Renal cortex interstitium (tissue), 11 donors: ENCODE results near the gene CDPF1. TPM values are rescaled to one million over a fixed set of nuclear protein-coding genes. Genes with fewer than 3 reads are reported as not detected.
A peak's percentile ranks its signal among the peaks of the same experiment; 100 is the strongest.

ENCODE experiments used
- DNase-seq, 11 donors: peaks; one replicate each; pipeline ENCODE4 v3.0.0-alpha.2; 2013; ENCODE audit warnings: low read depth in 9 of 11, low spot score in 4 of 11; ENCODE audit errors: extremely low read depth in 1 of 11
- polyA plus RNA-seq, 3 donors: library from polyadenylated mRNA; unstranded; fragments of 120-200 nt; gene quantifications; one replicate each; pipeline ENCODE4 v1.2.1, GENCODE V29; 2013; ENCODE audit not compliant: insufficient read length in 3 of 3

CDPF1 gene
- polyA plus RNA-seq, 3 donors: 12.6 to 14.2 (median 13.1) TPM

DNA sequence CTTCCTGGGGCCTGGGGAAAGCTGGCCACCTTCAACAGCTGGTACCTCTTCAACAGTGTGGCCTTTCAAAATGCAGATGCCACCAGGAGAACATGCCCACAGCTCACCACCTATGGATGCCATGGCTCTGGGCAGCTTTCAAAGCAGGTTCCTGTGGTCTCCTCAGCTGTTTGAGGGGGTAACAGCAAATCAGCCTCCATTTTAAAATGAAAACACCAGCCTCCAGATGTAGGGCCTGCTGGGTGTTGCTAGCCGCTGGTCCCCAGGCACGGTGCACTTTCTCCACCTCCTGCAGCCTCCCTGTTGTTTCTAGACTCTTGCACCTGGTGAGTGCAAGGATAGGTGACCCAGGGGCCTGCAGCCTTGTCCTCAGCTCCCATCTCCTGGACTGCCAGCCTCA, 10.0 kb downstream of the CDPF1 start:
- DNase-seq: no peak

DNA sequence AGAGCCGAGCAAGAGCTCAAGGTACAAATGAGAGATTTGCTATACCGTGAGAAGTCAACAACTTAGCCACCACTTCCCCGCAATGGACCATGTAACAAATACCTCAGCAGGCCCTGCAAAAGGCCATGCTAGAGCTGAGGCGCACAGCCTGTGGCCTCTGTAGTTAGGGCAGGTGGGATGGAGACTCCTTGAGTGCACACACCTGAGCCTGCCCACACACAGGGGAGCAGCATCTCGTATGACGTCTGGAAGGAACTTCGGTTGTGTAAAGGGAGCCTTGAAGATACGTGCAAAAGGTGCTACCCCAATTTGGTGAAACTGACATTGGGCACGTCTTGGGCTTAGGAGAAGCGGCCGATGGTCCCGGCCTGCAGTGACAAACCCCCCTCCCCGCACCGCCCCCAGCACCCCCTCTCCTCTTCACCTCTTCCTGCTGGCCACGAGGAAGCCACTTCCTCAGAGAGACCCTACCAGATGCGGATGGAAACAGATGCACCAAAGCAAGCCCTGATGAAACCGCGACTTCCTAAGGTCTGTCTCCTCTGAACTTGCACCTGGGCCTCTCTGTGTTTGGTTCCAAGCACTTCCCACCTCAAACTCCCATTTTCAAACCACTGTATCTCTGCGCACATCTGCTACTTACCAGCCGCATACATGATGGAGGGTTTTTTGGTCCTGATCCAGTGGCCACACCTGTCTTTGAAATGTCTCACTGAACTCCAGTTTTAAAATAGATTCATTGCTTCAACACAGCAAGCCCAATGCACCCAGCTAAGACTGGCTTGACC, 10.6 kb downstream of the CDPF1 start:
- no peak for DNase-seq

DNA sequence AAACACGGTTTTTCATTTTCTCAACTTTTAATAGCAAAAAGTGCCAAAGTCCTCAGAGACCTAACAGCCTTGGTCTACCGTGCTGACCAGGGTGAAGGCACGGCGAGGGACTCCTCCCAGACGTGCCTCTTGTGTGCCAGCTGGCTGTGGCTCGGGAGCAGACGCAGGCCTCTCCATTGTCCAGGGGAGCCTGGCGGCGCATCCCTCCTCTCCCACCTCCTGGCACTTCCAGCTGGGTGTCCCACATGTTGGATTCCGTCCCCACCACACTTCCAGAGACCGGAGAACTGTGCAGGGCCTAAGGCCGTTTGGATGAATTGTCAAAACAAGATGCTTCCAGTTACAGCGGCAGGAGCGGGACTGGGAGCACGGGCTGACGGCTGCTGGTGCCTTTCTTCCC, 11.6 kb downstream of the CDPF1 start:
- DNase-seq: no peak

DNA sequence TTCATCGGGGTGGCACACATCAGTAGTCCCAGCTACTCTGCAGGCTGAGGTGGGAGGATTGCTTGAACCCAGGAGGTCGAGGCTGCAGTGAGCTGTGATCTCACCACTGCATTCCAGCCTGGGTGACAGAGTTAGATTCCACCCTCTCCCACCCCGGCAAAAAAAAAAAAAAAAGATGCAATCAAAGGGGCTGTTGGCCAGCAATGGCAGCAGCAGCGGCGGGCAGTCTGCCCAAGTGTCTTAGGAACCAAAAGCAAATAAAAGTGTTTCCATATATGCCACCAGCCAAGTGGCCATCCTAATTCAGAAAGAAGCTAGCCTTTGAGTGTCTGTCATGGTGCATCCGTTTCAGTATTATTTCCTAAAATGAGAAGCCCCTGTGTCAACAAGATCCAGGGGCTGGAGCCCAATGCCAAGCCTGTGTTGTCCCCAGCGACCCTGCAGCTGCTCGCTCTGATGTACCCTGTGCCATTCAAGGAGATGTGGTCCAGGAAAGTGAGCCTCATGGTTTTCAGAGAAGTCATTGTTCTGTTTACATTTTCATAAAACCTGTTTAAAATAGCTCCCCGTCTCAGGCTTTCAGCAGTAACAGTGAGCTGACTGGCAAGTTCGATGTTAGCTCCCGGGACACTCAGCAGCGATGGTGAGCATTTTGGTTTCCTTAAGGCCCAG, 12.5 kb downstream of the CDPF1 start:
- no peak for DNase-seq

DNA sequence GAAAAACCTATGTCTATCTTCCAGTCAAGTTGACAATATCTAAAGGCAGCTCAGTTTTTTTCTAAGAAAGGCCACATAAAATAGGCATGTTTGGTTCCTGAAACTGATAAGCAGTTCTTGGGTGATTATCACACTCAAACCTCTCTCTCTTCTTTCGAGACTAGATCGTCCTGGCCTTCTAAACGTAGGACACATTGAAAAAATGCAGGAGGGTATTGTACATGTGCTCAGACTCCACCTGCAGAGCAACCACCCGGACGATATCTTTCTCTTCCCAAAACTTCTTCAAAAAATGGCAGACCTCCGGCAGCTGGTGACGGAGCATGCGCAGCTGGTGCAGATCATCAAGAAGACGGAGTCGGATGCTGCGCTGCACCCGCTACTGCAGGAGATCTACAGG, 15.1 kb downstream of the CDPF1 start:
- no peak for DNase-seq

DNA sequence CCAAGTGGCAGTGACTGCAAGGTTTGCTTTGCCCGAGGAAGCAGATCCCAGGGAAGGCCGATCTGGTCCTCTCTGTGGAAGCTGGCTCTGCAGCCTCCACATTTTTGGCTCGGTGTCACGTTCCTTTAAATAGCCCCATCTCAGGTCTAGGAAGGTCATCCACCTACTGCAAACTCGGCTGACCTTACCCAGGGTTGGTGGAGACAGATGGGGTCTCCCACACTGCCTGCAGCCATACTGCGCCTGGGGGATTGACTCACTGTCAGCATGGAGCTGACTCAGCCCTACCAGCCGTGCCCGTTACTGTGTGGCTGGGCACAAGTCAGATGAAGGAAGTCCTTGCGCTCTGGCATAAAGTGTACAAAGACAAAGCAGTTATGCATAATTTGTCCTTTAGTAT, 16.9 kb downstream of the CDPF1 start:
- no peak for DNase-seq

DNA sequence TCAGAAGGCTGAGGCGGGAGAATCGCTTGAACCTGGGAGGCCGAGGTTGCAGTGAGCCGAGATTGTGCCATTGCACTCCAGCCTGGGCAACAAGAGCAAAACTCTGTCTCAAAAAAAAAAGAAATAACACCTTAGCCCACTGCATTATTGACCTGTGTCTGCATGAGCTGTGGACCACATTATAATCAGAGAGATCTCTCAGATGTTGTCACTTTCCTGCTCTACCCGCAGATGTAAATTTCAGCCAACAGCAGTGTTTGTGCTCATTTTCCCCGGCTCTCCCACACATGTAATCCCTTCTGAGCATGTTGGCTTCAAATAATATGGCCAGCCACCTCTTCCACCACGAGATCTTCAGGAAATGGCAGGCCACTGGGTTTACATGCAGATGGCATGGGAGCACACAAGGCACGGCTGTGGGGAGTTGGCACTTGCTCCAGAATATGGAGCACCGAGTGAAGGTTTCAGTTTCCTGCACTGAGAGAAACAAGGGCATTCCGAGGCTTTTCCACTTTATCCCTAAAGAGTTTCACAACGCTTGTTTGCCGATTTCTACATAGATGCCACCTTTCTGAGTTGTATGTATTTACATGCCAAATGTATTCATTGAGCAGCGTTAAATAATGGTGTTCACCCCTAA, 19.7 kb downstream of the CDPF1 start:
- DNase-seq: no peak

DNA sequence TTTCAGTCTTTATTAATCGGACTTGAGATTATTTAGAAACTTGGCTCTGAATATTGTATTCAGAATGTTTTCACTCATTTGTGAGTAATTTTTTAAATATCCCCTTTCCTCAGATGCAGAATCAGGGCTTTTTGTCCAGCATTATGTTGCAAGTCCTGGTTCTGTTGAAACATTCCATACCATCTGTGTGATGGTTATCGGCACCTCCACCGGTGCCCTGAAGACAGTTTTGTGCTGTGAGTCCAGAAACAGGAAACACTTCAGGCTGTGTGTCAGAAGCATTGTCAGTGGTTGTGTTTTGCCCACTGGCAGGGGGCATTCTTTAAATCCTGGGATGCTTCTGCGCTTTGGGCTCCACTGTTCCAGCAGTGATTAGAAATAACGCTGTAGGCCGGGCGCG, 20.4 kb downstream of the CDPF1 start:
- no peak for DNase-seq

DNA sequence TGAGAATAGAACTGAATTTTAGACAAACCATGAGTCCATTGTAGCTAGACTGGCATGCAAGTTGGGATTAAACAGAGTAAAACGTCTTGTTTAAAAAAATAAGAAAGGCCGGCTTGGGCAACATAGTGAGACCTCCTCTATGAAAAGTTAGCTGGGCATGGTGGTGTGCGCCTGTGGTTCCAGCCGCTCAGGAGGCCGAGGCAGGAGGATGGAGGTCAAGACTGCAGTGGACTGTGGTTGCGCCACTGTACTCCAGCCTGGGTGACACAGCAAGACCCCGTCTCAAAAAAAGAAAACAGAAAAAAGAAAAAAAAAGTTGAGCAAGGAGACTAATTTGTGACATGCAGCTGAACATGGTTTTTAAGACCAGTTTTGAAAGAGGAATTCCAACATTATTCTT, 23.5 kb downstream of the CDPF1 start:
- DNase-seq: no peak

DNA sequence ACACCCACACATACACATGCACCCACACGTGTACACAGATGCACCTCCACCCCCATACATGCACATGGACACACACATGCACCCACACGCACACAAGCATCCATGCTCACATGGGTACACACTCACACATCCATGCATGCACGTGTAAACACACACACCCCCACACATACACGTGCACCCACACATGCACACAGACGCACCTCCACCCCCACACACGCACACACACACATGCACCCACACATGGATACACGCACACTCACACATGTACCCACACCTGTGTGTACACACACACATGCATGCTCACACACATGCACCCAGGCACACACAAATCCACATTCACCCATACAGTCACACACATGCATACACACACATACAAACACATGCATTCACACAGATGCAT, 24.5 kb downstream of the CDPF1 start:
- DNase-seq: no peak

DNA sequence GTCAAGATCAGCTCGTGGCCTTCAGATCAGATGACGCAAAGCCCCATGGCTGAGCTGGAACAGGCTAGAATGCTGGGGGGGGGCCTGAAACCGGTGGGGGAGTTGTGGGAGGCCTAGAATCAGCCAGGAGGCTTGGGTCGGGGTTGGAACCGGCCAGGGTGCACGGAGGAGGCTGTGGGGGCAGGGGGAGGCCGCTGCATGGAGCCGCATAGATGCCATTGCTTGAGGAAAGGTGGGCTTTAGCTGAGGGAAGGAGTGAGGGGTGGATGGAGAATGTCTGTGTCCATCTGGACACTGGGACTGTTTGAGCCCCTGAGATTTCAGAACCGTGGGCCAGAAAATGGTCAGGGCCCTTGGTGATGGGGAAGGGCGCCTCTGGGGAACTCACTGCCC, 25.2 kb downstream of the CDPF1 start:
- DNase-seq: peak in 1 of 11 donors; percentile 26

DNA sequence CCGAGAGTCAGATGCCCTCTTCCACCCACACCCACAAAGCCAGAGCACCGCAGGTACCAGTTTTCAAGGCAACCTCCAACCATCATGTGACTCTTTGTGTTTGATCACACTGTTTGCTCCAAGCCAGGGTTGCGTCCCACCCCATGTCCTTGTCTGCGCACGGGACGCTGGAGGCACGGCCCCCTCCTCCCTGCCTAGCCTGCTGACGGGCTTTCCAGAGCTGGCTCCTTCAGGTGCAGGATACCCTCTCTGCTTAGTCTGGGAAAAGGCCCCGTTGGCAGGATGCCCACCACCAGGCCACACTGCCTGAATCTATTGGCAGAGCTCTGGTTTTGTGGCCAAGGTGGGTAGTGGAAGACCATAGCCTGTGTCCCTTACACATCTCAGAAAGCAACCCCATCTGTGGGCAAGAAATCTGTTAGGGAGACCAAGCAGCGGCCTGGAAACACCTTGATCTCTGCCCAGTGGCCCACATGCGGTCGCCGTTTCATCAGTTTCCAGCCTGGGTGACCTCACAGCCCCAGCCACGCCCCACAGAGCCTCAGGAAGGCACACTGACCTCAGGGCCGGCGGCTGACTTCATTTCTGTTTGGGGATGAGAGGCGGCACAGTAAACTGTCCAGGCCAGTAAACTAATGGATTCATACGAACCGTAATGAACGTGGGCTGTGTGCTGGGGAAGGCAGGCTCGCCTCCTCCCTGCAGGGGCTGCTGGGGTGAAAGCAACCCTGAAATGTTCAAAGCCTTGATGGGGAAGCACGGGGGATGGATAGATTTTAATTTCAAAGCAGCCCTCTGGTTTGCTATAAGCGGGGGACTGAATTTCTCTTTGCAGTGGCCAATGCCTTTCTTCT, 25.8 kb downstream of the CDPF1 start:
- no peak for DNase-seq

DNA sequence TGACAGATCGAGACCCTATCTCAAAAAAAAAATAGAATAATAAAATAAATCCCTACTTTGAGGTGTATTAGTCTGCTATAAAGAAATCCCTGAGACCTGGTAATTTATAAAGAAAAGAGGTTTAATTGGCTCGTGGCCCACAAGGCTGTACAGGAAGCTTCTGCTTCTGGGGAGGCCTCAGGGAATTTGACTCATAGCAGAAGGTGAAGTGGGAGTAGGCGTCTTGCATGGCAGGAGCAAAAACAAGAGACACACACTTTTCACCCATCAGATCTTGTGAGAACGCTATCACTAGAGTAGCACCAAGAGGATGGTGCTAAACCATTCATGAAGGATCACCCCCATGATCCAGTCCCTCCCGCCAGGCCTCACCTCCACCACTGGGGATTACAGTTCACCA, 29.2 kb downstream of the CDPF1 start:
- no peak for DNase-seq

DNA sequence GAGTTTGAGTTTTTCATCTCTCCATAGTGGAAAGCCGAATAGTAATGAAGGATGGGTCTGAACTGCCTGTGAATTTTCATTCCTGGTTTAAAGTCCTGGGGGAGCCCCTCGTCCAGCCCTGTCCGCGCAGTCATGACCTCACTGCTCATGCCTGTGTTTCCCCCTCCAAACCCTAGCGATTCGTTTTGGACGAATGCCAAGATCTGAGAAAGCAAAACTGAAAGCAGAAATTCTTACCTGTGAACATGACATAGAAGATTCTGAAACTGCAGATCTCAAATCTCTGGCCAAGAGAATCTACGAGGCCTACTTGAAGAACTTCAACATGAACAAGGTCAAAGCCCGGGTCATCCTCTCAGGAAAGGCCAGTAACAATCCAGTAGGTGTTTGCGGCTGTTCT, 30.5 kb downstream of the CDPF1 start:
- DNase-seq: no peak

DNA sequence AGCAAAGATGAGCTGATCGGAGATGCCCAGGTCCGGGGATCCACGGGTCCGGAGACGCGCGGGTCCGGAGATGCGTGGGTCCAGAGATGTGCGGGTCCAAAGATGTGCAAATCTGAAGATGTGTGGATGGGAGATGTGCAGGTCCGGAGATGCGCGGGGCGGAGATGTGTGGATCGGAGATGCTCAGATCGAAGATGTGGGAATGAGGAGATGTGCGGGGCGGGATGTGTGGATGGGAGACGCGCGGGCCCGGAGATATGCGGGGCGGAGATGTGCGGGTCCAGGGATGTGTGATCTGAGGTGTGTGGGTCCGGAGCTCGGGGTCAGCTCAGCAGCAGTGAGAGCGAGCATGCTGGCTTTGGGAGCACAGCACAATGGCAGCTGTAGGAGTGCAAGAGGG, 35.5 kb downstream of the CDPF1 start:
- no peak for DNase-seq

DNA sequence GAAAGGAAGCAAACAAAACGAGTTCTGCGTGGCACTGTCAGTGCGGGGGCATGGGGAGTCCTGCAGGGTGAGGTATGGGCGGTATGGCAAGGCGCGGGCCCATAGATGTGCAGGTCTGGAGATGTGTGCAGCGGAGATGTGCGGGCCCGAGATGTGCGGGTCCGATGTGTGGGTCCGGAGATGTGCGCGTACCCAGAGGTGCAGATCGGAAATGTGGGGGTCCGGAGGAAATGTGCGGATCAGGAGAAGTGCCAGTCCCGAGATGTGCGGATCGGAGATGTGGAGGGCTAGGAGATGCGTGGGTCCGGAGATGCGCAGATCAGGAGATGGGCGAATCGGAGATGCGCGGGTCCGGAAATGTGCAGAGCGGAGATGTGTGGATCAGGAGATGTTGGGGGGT, 35.9 kb downstream of the CDPF1 start:
- no peak for DNase-seq

DNA sequence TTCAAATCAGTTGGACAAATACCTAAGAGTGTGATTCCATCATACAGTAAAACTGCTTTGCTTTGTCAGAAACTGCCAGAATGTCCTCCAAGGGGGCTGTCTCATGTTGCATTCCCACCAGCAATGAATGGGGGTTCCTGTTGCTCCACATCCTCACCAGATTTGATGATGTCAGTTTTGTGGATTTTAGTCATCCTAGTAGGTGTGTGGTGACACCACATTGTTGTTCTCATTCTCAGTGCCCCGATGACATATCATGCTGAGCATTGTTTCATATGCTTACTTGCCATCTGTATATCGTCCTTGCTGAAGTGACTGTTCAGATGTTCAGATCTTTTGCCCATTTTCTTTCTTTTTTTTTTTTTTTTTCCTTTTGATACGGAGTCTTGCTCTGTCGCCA, 37.0 kb downstream of the CDPF1 start:
- no peak for DNase-seq

DNA sequence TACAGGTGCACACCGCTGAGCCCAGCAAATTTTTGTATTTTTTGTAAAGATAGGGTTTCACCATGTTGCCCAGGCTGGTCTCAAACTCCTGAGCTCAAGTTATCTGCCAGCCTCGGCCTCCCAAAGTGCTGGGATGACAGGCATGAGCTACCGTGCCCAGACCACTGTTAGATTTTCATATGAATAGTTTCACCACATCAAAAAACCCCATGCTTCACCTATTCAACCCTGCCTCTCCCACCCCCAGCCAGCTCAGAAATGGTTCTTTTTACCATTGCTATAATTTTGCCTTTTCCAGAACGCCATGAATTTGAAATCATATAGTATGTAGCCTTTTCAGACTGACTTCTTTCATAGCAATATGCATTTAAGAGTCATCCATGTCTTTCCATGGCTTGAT, 37.9 kb downstream of the CDPF1 start:
- DNase-seq: no peak

DNA sequence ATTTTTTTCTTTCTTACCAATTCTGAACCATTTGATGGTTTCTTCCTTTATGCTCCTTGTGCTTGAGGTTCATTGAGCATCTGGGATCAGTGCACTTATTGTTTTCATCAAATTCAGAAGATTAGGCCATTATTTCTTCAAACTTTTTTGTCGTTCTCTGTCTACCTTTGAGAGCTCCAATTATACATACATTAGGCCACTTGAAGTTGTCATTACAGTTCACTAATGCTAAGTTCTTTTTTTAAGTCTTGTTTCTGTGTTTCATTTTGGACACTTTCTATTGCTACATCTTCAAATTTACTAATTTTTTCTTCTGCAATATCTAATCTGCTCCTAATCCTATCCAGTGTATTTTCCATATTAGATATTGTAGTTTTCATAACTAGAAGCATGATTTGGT, 40.8 kb downstream of the CDPF1 start:
- no peak for DNase-seq

DNA sequence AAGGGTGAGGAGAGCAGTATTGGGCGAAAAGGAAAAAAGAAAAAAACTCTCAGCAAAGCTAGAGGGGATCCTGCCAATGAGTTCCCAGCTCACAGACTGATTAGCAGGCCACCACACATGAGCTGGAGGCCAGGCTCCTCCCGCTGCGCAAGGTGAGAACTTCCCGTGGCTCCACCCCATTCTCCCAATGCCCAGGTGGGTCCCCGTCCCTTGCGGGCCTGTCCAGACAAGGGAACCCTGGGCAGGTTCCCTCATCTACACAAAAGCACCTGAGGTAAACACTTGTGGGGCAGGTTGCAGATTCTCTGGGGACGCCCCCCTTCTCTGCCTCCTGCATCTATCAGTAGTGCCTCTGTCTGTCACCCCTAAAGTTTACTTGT, 46.5 kb downstream of the CDPF1 start:
- no peak for DNase-seq
